Mammary epithelial cell (primary cell): ENCODE data around the gene GDPD1.

Experiments used
- CTCF ChIP-seq, 2 donors: IDR thresholded peaks in 1 of 2; conservative IDR thresholded peaks in 1 of 2; 2 replicates each; pipeline ENCODE4 v1.5.1; 2011 to 2012; ENCODE audit warnings: inconsistent platforms in 2 of 2, low read length in 2 of 2, mild to moderate bottlenecking in 2 of 2, control low read depth in 1 of 2, low read depth in 1 of 2; ENCODE audit not compliant: insufficient read depth in 1 of 2; ENCODE audit errors: extremely low read depth in 1 of 2
- EZH2 ChIP-seq: IDR thresholded peaks from 2 replicates; pipeline ENCODE4 v1.6.1; 2012; ENCODE audit warnings: low read length, inconsistent platforms, borderline replicate concordance

DNA sequence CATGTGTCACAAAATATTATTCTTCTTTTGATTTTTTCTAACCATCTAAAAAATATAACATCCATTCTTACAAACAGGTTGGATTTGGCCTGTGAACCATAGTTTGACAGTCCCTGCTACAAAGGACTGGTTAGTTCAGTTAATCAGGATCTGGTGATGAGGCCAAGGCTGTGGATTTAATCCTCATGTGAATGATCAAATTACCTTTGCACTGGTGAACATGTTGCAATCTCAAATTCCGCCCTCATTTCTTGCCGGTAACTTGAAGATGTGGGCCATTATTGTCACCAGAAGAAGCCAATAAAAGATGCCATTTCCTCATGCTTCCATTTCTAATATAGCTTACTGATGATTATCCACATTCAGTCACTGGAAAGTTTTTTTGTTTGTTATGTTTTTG lies 75.9 kb downstream of the GDPD1 start:
- TF ChIP-seq CTCF (conservative IDR thresholded peaks at IDR 0.05 in 1 of 2, IDR thresholded peaks at IDR 0.05 in 1 of 2; ENCODE audit: extremely low read depth in 1 of 2, insufficient read depth in 1 of 2, low read depth in 1 of 2, low read length in 2 of 2) (no peak), EZH2 (no peak)
